WERI-Rb-1 (cell line): ENCODE measurements around the gene CSTF3.

Experiments
- DNase-seq: peaks from one replicate; pipeline ENCODE4 v3.0.0-alpha.2; 2020
- H3K27ac ChIP-seq: fragments of 250-450 bp; sonication (Bioruptor Pico); 2 replicates; pipeline ENCODE4 v1.5.1; 2020; ENCODE audit warnings: mild to moderate bottlenecking, moderate library complexity
- H3K27me3 ChIP-seq: fragments of 250-450 bp; sonication (Bioruptor Pico); 2 replicates; pipeline ENCODE4 v1.5.1; 2021; ENCODE audit warnings: mild to moderate bottlenecking, low read depth, moderate library complexity; ENCODE audit not compliant: insufficient read depth, severe bottlenecking
- H3K36me3 ChIP-seq: fragments of 250-450 bp; sonication (Bioruptor Pico); 2 replicates; pipeline ENCODE4 v1.5.1; 2020; ENCODE audit warnings: mild to moderate bottlenecking, moderate library complexity
- H3K4me3 ChIP-seq: 2 replicates; pipeline ENCODE4 v1.5.1; 2011; ENCODE audit warnings: low read depth, mild to moderate bottlenecking, control low read depth, low read length
- H3K9me3 ChIP-seq: fragments of 250-450 bp; sonication (Bioruptor Pico); 2 replicates; pipeline ENCODE4 v1.5.1; 2021; ENCODE audit warnings: mild to moderate bottlenecking, moderate library complexity; ENCODE audit not compliant: severe bottlenecking
- CTCF ChIP-seq: IDR thresholded peaks from 2 replicates; pipeline ENCODE4 v1.5.1; 2011; ENCODE audit warnings: low read depth, mild to moderate bottlenecking, control low read depth, inconsistent platforms, low read length

The CSTF3 gene

GRCh38 chr11:33158596-33159275 lies 2.5 kb downstream of the CSTF3 start:
- Histone ChIP-seq H3K27me3 (no peaks in the 10 kb centered on the region), H3K4me3 (no peak overlapping the region), H3K27ac (no peak overlapping the region), H3K36me3 (peaks cover 41% of the 10 kb centered on the region), H3K9me3 (peaks cover 10% of the 10 kb centered on the region)
- DNase-seq = no peak
- TF ChIP-seq CTCF = no peak

GRCh38 chr11:33157103-33158027 lies 3.9 kb downstream of the CSTF3 start:
- peaks cover 45% of the 10 kb centered on the region for H3K36me3 ChIP-seq
- TF ChIP-seq CTCF = no peak
- no peak for DNase-seq
- no peak overlapping the region for H3K4me3 ChIP-seq
- H3K27ac ChIP-seq = no peak overlapping the region
- no peaks in the 10 kb centered on the region for H3K27me3 ChIP-seq
- peaks cover 9% of the 10 kb centered on the region for H3K9me3 ChIP-seq

GRCh38 chr11:33151399-33151798 lies 9.9 kb downstream of the CSTF3 start:
- no peak for DNase-seq
- H3K27ac ChIP-seq = no peak overlapping the region
- H3K27me3 ChIP-seq = no peaks in the 10 kb centered on the region
- no peaks in the 10 kb centered on the region for H3K9me3 ChIP-seq
- H3K4me3 ChIP-seq = no peak overlapping the region
- peaks cover 41% of the 10 kb centered on the region for H3K36me3 ChIP-seq
- no peak for TF ChIP-seq CTCF

GRCh38 chr11:33147559-33147958 lies 13.7 kb downstream of the CSTF3 start:
- no peak for DNase-seq
- Histone ChIP-seq H3K27me3 (no peaks in the 10 kb centered on the region), H3K36me3 (peaks cover 31% of the 10 kb centered on the region), H3K4me3 (no peak overlapping the region), H3K27ac (no peak overlapping the region), H3K9me3 (no peaks in the 10 kb centered on the region)
- TF ChIP-seq CTCF = no peak

- H3K9me3 ChIP-seq = no peaks in the 10 kb centered on the region
- no peak overlapping the region for H3K27ac ChIP-seq
- peaks cover 28% of the 10 kb centered on the region for H3K36me3 ChIP-seq
- H3K4me3 ChIP-seq = no peak overlapping the region
- TF ChIP-seq CTCF = no peak
- DNase-seq = no peak
- H3K27me3 ChIP-seq = no peaks in the 10 kb centered on the region
Observed at GRCh38 chr11:33135768-33136443, 25.4 kb downstream of the CSTF3 start.
